Endothelial cell of umbilical vein (primary cell): ENCODE data around the gene LRRC73. TPM values are rescaled to one million over a fixed set of nuclear protein-coding genes. Genes with fewer than 3 reads are reported as not detected.
"Not testable (repeated sequence)": the region's sequence is repeated elsewhere in the genome, so short reads cannot be mapped to it uniquely, and the experiment has no call there.

ENCODE experiments used
- BruUV-seq: library from RNA; stranded (reverse); fragments of 400-500 nt; replicated peaks from 2 replicates; lab custom pipeline; 2021; lab: Mats Ljungman, UMichigan
- CTCF ChIA-PET: fragments of 300-600, 350-600 bp; sonication (Branson Sonifier 250); formaldehyde crosslinking; loops from one replicate; lab custom pipeline; 2021; ENCODE audit warnings: antibody characterized with exemption, inconsistent platforms; lab: Charles Lee
- POLR2A ChIA-PET: fragments of 300-600, 350-600 bp; sonication (Branson Sonifier 250); formaldehyde crosslinking; loops from one replicate; lab custom pipeline; 2021; ENCODE audit warnings: antibody characterized with exemption, inconsistent platforms; lab: Charles Lee
- DNase-seq: peaks from one replicate; pipeline ENCODE4 v3.0.0-alpha.2; 2011; ENCODE audit warnings: low read depth, low spot score
- FAIRE-seq: peaks from 2 replicates; lab custom pipeline; 2011; peaks lifted over from hg19 to GRCh38; lab: Jason Lieb, UNC
- H2AFZ ChIP-seq: 2 replicates; pipeline ENCODE4 v1.6.0; 2012; ENCODE audit warnings: low read depth, low read length, control low read depth, inconsistent platforms
- H3K27ac ChIP-seq: 2 replicates; pipeline ENCODE4 v1.5.1; 2011; ENCODE audit warnings: low read depth, mild to moderate bottlenecking, control low read depth, low read length, moderate library complexity; ENCODE audit not compliant: insufficient read depth
- H3K27me3 ChIP-seq, 2 experiments: 2 replicates each; pipeline versions ENCODE4 v1.6.0 to v1.6.1; 2011; ENCODE audit warnings: low read length in 2 of 2, mixed read lengths in 1 of 2; ENCODE audit not compliant: control insufficient read depth in 2 of 2, insufficient read depth in 2 of 2
- H3K36me3 ChIP-seq, 2 experiments: 2 replicates in 1 of 2; 3 replicates in 1 of 2; pipeline ENCODE4 v1.5.1; 2011; ENCODE audit warnings: low read length in 2 of 2, mild to moderate bottlenecking in 1 of 2, moderate library complexity in 1 of 2; ENCODE audit not compliant: control insufficient read depth in 2 of 2, insufficient read depth in 2 of 2; ENCODE audit errors: extremely low read depth in 1 of 2
- H3K4me1 ChIP-seq: 3 replicates; pipeline ENCODE4 v1.5.1; 2011; ENCODE audit warnings: mild to moderate bottlenecking, low read length; ENCODE audit not compliant: control insufficient read depth, insufficient read depth; ENCODE audit errors: extremely low read depth
- H3K4me2 ChIP-seq: 2 replicates; pipeline ENCODE4 v1.6.1; 2011; ENCODE audit warnings: low read length, control low read depth, mixed read lengths; ENCODE audit not compliant: insufficient read depth
- H3K4me3 ChIP-seq, 3 experiments: fragments of 200-600 bp in 1 of 3; sonication (generic), shearing (Covaris generic) in 1 of 3; replicated peaks in 1 of 3; 2 replicates each; pipeline ENCODE4 v1.5.1; 2011 to 2016; ENCODE audit warnings: control low read depth in 3 of 3, low read length in 3 of 3, mild to moderate bottlenecking in 2 of 3, inconsistent platforms in 1 of 3, low read depth in 1 of 3, moderate library complexity in 1 of 3; ENCODE audit not compliant: insufficient read depth in 1 of 3
- H3K79me2 ChIP-seq: 2 replicates; pipeline ENCODE4 v1.6.0; 2012; ENCODE audit warnings: low read length, inconsistent platforms; ENCODE audit not compliant: control insufficient read depth, insufficient read depth
- H3K9ac ChIP-seq: replicated peaks from 2 replicates; pipeline ENCODE3; 2011; ENCODE audit warnings: low read length, control low read depth; ENCODE audit not compliant: insufficient read depth; ENCODE audit errors: extremely low read depth
- H3K9me1 ChIP-seq: replicated peaks from 3 replicates; pipeline ENCODE4 v1.6.0; 2011; ENCODE audit warnings: mild to moderate bottlenecking, low read length; ENCODE audit not compliant: control insufficient read depth, insufficient read depth; ENCODE audit errors: extremely low read depth
- H3K9me3 ChIP-seq: replicated peaks from 2 replicates; pipeline ENCODE4 v1.5.1; 2012; ENCODE audit warnings: low read length, inconsistent platforms; ENCODE audit not compliant: control insufficient read depth, insufficient read depth
- H4K20me1 ChIP-seq: replicated peaks from 2 replicates; pipeline ENCODE3; 2011; ENCODE audit warnings: mild to moderate bottlenecking, low read length; ENCODE audit not compliant: control insufficient read depth, insufficient read depth; ENCODE audit errors: extremely low read depth
- MYC ChIP-seq: IDR thresholded peaks from one replicate; pipeline ENCODE4 v1.6.1; 2011; ENCODE audit warnings: mild to moderate bottlenecking, low read depth, low read length
- POLR2AphosphoS5 ChIP-seq: IDR thresholded peaks from 2 replicates; pipeline ENCODE4 v1.6.1; 2012; ENCODE audit warnings: low read depth, mild to moderate bottlenecking, control low read depth, low read length, moderate library complexity; ENCODE audit not compliant: insufficient read depth
- dilution Hi-C: fragments of 300-500 bp; cut with MboI; formaldehyde crosslinking; loops from one replicate; pipeline ENCODE4 v1.15.0; 2019; ENCODE audit warnings: low sequenced_read_pairs; ENCODE audit not compliant: extremely low pct_ligation_motif_present
- intact Hi-C: fragments of 100-400 bp; cut with micrococcal nuclease; formaldehyde crosslinking; loops from one replicate; pipeline ENCODE4 v1.10.0; 2022
- polyA plus RNA-seq, 4 experiments: library from polyadenylated mRNA; depleted of rRNA in 3 of 4; stranded (reverse) in 3 of 4; unstranded in 1 of 4; fragments of >200 nt; gene quantifications; 2 replicates each; pipeline versions ENCODE4 v1.2.1 to v1.2.3, GENCODE V29; 2011 to 2012; ENCODE audit warnings: missing spikeins in 1 of 4
- total RNA-seq: library from RNA; stranded (reverse); gene quantifications from 2 replicates; pipeline ENCODE4 v1.2.3, GENCODE V29; 2021

Gene LRRC73
- total and polyA plus RNA-seq, 2 donors (not counting 3 experiments of a cell fraction or from before 2014, with no cell fraction given), result 0.11 to 0.58 TPM

DNA sequence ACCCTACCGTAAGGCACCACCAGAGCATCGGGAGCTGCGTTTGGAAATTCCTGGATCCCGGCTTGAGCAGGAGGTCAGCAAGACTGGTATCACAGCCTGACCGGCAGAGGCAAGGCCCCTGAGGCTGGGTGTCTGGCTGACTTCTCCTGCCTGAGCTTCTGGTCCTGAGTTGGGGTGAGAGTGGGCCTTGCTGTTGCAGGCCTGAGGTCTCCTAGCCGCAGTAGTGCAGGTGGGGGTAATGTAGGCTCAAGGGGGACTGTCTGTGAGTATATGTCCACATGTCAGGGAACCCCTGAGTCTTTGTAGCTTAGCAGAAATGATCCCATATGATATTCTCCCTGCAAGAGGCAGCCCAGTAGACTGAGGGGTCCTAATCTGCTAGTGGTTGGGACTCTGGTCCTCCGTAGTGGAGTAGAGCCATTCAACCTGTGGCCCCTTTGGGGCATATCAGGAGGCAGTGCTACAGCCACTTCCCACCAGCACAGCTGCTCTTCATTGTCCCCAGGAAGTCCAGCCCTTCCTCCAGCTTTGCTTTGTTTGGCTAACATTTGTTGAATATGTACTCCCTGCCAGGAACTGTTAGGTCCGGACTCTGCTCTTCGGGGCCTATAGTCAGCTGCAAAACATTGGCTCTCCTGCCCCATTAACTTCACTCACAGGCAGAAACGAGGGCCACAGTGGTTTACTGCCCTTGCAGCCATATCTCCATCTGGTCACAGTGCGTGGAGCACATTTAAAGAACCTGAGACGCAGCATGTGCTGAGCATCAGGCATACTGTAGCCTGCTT is 10.9 kb downstream of the LRRC73 start:
- Histone ChIP-seq H3K9me1 (no peaks in the 10 kb centered on the region), H3K4me2 (peak overlapping the region; percentile 22), H3K9me3 (no peaks in the 10 kb centered on the region), H2AFZ (peak overlapping the region; percentile 15), H3K27me3 (no peaks in the 10 kb centered on the region), H3K27ac (no peak overlapping the region), H3K4me1 (peaks cover 15% of the 10 kb centered on the region), H3K4me3 (no peak overlapping the region), H3K79me2 (no peaks in the 10 kb centered on the region), H3K9ac (no peak overlapping the region), H4K20me1 (no peaks in the 10 kb centered on the region), H3K36me3 (peaks cover 0 to 22% of the 10 kb centered on the region in 2 experiments)
- ChIA-PET POLR2A (no interaction called here), CTCF (interaction anchor here (1.1 to 19.0 kb wide), 3 partner anchors 11 to 270 kb away, joined by 3 to 289 read pairs (median 5); partner anchors contain the start of genes DLK2, DNPH1 and LRRC73)
- intact Hi-C loops, result loop anchor here (2.0 kb wide), 1 partner anchor 44 kb away; the partner anchor contains the start of gene DLK2
- no TSS peak for BruUV-seq
- dilution Hi-C loops, result no loop called here
- FAIRE-seq (peak; percentile 93), DNase-seq (peak; percentile 80)
- TF ChIP-seq POLR2AphosphoS5, result peak; percentile 48
- no peak for TF ChIP-seq MYC

DNA sequence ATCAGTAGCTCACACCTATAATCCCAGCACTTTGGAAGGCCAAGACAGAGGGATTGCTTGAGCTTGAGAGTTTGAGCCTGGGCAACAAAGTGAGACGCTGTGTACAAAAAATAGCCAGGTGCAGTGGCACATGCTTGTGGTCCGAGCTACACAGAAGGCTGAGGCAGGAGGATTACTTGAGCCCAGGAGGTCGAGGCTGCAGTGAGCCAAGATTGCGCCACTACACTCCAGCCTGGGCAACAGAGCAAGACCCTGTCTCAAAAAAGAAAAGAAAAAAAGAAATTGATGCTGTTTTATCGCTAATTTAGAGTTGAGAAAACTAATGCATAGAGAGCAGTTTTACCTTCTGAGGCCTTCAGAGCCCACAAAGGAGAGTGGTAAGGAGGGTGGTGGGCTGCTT is 11.9 kb downstream of the LRRC73 start:
- H3K27me3 ChIP-seq, H3K4me3 ChIP-seq, H4K20me1 ChIP-seq, H3K79me2 ChIP-seq, H3K27ac ChIP-seq, POLR2A ChIA-PET, dilution Hi-C loops, H3K9me3 ChIP-seq, H3K9ac ChIP-seq, H3K4me2 ChIP-seq, H2AFZ ChIP-seq, FAIRE-seq, DNase-seq, H3K9me1 ChIP-seq, BruUV-seq: not testable (repeated sequence)
- Histone ChIP-seq H3K4me1 (peaks cover 15% of the 10 kb centered on the region), H3K36me3 (peaks cover 0 to 17% of the 10 kb centered on the region in 2 experiments)
- CTCF ChIA-PET, result interaction anchor here (1.5 to 19.0 kb wide), 3 partner anchors 9 to 269 kb away, joined by 3 to 289 read pairs (median 58); partner anchors contain the start of genes DLK2 and DNPH1
- intact Hi-C loops, result loop anchor here (2.0 kb wide), 1 partner anchor 43 kb away; the partner anchor contains the start of gene DLK2
